GM13977 (cell line): ENCODE measurements around the gene CALN1.

ENCODE experiments used
- DNase-seq: peaks from one replicate; pipeline ENCODE4 v3.0.0; 2012; ENCODE audit warnings: low spot score
- in situ Hi-C: fragments of 300-500 bp; cut with MboI; formaldehyde crosslinking; loops from one replicate; pipeline ENCODE4 v1.12.0; 2022; ENCODE audit warnings: low sequenced_read_pairs, low pct_unique_long_range_greater_than_20kb, mixed read lengths, inconsistent platforms; ENCODE audit not compliant: unreplicated experiment
- TF ChIP-seq, protein P1 (sequence below): IDR thresholded peaks from 2 replicates; pipeline ENCODE4 v1.5.1; 2012; ENCODE audit warnings: mild to moderate bottlenecking, control low read depth; ENCODE audit not compliant: insufficient read depth; ENCODE audit errors: extremely low read depth, missing control alignments

Gene CALN1

DNA sequence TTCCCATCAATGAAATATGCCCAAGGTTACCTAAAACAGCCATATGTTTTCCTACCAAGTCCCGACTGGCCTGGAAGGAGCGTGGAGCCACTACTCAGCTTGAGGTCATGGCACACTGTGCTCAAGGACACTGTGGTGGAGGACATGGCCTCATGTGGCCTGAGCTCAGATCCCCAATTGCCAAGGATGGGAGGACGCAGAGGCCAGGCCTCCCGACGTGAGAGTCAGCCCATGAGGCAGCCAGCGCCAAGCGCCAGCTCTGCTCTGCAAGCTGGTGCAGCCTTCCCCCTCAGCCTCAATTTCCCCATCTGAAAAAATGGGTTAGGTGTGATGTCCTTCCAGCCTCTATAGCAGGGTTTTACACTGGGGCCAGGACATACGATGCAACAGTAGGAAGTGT, 302.6 kb downstream of the CALN1 start:
- in situ Hi-C loops = no loop called here
- DNase-seq = no peak
- TF ChIP-seq, protein P1, sequence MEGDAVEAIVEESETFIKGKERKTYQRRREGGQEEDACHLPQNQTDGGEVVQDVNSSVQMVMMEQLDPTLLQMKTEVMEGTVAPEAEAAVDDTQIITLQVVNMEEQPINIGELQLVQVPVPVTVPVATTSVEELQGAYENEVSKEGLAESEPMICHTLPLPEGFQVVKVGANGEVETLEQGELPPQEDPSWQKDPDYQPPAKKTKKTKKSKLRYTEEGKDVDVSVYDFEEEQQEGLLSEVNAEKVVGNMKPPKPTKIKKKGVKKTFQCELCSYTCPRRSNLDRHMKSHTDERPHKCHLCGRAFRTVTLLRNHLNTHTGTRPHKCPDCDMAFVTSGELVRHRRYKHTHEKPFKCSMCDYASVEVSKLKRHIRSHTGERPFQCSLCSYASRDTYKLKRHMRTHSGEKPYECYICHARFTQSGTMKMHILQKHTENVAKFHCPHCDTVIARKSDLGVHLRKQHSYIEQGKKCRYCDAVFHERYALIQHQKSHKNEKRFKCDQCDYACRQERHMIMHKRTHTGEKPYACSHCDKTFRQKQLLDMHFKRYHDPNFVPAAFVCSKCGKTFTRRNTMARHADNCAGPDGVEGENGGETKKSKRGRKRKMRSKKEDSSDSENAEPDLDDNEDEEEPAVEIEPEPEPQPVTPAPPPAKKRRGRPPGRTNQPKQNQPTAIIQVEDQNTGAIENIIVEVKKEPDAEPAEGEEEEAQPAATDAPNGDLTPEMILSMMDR = no peak

DNA sequence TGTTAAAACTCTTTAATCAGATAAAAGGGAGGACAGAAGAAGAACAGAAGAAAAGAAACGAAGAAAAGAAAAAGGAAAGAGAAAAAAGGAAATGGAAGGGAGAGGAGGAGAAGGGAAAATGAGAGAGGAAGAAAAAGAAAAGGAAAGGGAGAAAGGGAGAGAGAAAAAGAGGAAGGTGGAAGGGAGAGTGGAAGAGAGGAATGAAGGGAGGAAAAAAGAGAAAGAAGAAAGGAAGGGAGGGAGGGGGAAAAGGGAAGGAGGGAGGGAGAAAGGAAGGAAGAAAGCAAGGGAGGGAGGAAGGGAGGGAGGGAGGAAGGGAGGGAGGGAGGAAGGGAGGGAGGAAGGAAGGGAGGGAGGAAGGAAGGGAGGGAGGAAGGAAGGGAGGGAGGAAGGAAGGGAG, 305.7 kb downstream of the CALN1 start:
- TF ChIP-seq, protein P1 = no peak
- no peak for DNase-seq
- in situ Hi-C loops = no loop called here

DNA sequence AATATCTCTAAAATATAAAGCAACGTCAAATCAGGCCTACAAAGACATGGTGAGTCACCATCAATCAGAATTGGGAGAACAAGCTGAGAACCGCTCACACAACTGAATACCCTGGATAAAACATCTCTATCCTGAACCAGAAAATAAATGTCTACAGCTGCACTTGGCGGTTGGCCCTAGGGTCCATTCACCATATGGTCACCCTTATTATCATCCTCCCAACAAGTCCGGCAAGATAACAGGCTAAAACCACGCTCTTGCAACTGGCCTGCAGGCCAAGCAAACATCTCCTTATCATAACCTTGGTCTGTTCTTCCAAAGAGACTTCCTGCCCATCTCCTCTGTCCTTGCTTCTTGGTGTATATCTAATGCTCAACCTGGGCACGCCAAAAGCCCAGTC, 310.7 kb downstream of the CALN1 start:
- in situ Hi-C loops = no loop called here
- DNase-seq = no peak

DNA sequence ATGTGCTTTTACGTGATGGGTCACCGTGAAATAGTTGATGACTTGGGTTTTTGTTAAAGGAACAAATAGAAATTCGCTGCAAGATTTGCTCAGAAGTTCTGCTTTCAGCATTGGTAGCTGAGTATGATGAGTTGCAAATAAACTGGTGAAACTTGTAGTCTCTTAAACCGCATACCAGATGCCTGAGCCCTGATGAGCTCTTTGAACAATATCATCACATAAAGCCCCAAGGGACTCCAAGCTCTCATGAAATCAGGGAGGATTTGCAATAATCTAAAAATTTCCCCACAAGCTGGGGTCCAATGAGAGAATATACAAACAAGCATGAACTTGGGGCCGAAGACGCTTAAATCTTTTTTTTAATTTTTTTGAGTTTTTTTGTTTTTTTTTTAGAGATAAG, 312.4 kb downstream of the CALN1 start:
- in situ Hi-C loops = no loop called here
- TF ChIP-seq, protein P1 = no peak
- no peak for DNase-seq

More for the DNA sequence above, 310.7 kb downstream of the CALN1 start:
- TF ChIP-seq, protein P1 = no peak

DNA sequence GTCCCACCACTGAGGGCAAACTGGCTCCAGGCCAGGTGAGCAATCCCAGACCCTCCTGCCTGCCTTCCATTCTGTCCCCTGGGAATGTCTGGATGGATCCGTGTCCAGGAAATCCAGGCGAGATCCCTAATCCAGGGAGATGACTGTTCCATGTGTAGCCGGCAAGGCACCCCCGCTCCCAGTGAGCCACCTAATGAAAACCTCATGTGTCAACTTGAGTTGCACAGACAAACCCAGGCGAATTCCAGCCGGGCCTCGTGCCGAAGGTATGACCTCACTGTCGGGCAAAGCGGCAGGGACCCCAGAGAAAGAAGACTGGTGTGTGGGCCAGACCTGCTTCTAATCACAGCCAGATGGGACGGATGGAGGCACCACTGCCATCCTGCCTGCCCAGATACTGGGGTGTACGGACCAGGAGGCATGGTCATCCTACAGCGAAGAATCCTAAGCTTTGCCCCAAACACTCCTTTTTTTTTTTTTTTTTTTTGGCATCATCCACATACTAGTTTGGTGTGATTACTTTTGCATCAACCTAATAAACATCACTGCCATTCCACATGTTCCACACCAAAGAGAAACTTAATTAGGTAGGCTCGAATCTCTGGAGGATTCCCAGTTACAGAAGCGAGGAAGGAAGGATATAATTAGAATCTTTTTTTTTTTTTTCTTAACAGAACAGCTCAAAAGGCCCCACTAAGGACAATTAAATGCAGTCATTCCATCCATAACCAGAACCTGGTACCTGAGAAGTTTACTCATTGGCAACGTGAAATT, 313.1 kb downstream of the CALN1 start:
- no peak for DNase-seq
- in situ Hi-C loops = no loop called here
- TF ChIP-seq, protein P1 = no peak

DNA sequence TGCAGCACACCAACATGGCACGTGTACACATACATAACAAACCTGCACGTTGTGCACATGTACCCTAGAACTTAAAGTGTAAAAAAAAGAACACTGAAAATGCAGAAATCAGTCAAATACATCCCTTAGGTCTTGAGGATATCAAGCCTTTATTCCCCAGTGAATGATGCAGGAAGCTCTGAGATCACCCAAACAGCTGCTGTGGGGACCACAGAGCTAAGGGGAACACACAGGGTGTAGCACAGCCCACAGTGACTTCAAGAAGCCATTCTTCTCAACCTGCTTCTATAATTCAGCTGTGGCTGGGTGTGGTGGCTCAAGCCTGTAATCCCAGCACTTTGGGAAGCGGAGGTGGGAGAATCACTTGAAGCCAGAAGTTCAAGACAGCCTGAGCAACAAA, 314.9 kb downstream of the CALN1 start:
- DNase-seq = no peak
- in situ Hi-C loops = no loop called here
- TF ChIP-seq, protein P1 = no peak
